H9 (cell line): Measurements from ENCODE around the gene NDOR1. TPM values are rescaled to one million over a fixed set of nuclear protein-coding genes. Genes with fewer than 3 reads are reported as not detected.

Experiments used
- DNase-seq: peaks from one replicate; pipeline ENCODE4 v3.0.0-alpha.2; 2017
- H2AFZ ChIP-seq: one replicate; pipeline ENCODE4 v1.6.1; 2013; ENCODE audit warnings: mild to moderate bottlenecking, low read length, control low read depth, moderate library complexity
- H2AK5ac ChIP-seq: 2 replicates; pipeline ENCODE4 v1.6.1; 2013; ENCODE audit warnings: low read length, control low read depth, mixed read lengths; ENCODE audit not compliant: insufficient read length
- H2BK120ac ChIP-seq: one replicate; pipeline ENCODE4 v1.6.1; 2013; ENCODE audit warnings: low read depth, mild to moderate bottlenecking, low read length, control low read depth, inconsistent platforms; ENCODE audit not compliant: poor library complexity, severe bottlenecking
- H2BK12ac ChIP-seq: 2 replicates; pipeline ENCODE4 v1.6.1; 2013; ENCODE audit warnings: low read length, control low read depth, mixed read lengths, low read depth; ENCODE audit not compliant: insufficient read length
- H2BK15ac ChIP-seq: 2 replicates; pipeline ENCODE4 v1.6.1; 2013; ENCODE audit warnings: low read depth, low read length, control low read depth
- H2BK20ac ChIP-seq: one replicate; pipeline ENCODE4 v1.6.1; 2013; ENCODE audit warnings: low read depth, mild to moderate bottlenecking, low read length, control low read depth, inconsistent platforms; ENCODE audit not compliant: poor library complexity, severe bottlenecking
- H2BK5ac ChIP-seq: 2 replicates; pipeline ENCODE4 v1.6.1; 2013; ENCODE audit warnings: low read length, control low read depth, mixed read lengths; ENCODE audit not compliant: insufficient read length
- H3K14ac ChIP-seq: 2 replicates; pipeline ENCODE4 v1.6.1; 2013; ENCODE audit warnings: low read length, control low read depth; ENCODE audit not compliant: insufficient read depth
- H3K18ac ChIP-seq: 2 replicates; pipeline ENCODE4 v1.6.1; 2013; ENCODE audit warnings: low read depth, mild to moderate bottlenecking, mixed read lengths, low read length, control low read depth; ENCODE audit not compliant: insufficient read length
- H3K23ac ChIP-seq: 2 replicates; pipeline ENCODE4 v1.6.1; 2013; ENCODE audit warnings: low read length, control low read depth, mixed read lengths, low read depth; ENCODE audit not compliant: insufficient read length
- H3K23me2 ChIP-seq: 2 replicates; pipeline ENCODE4 v1.6.1; 2013; ENCODE audit warnings: low read depth, mild to moderate bottlenecking, mixed read lengths, low read length, control low read depth; ENCODE audit not compliant: insufficient read length, poor library complexity, severe bottlenecking
- H3K27ac ChIP-seq: 2 replicates; pipeline ENCODE4 v1.5.1; 2013; ENCODE audit warnings: low read length, control low read depth, mixed read lengths, low read depth; ENCODE audit not compliant: insufficient read length
- H3K27me3 ChIP-seq: 2 replicates; pipeline ENCODE4 v1.6.1; 2013; ENCODE audit warnings: low read length, control low read depth, inconsistent platforms; ENCODE audit not compliant: insufficient read depth
- H3K4ac ChIP-seq: 2 replicates; pipeline ENCODE4 v1.6.1; 2013; ENCODE audit warnings: low read depth, mild to moderate bottlenecking, control low read depth, inconsistent platforms, low read length, moderate library complexity
- H3K4me1 ChIP-seq: 2 replicates; pipeline ENCODE4 v1.6.1; 2013; ENCODE audit warnings: low read length, control low read depth, inconsistent platforms; ENCODE audit not compliant: insufficient read depth
- H3K4me2 ChIP-seq: 2 replicates; pipeline ENCODE4 v1.6.1; 2013; ENCODE audit warnings: low read length, control low read depth, mixed read lengths; ENCODE audit not compliant: insufficient read length, insufficient read depth
- H3K56ac ChIP-seq: 2 replicates; pipeline ENCODE4 v1.6.1; 2013; ENCODE audit warnings: low read depth, mild to moderate bottlenecking, mixed read lengths, low read length, control low read depth; ENCODE audit not compliant: insufficient read length
- H3K79me1 ChIP-seq: 2 replicates; pipeline ENCODE4 v1.6.1; 2013; ENCODE audit warnings: low read depth, mild to moderate bottlenecking, moderate library complexity, low read length, control low read depth, inconsistent platforms; ENCODE audit not compliant: insufficient read depth, poor library complexity, severe bottlenecking
- H3K79me2 ChIP-seq: 2 replicates; pipeline ENCODE4 v1.6.1; 2013; ENCODE audit warnings: low read length, control low read depth, inconsistent platforms; ENCODE audit not compliant: insufficient read depth
- H3K9ac ChIP-seq: 2 replicates; pipeline ENCODE4 v1.6.1; 2013; ENCODE audit warnings: low read length, control low read depth, mixed read lengths; ENCODE audit not compliant: insufficient read length; ENCODE audit errors: extremely low read depth
- H3K9me3 ChIP-seq: one replicate; pipeline ENCODE4 v1.6.1; 2013; ENCODE audit warnings: low read depth, low read length, inconsistent platforms; ENCODE audit not compliant: control insufficient read depth
- H3T11ph ChIP-seq: one replicate; pipeline ENCODE4 v1.6.1; 2013; ENCODE audit warnings: mild to moderate bottlenecking, low read length, control low read depth, inconsistent platforms
- H4K20me1 ChIP-seq: one replicate; pipeline ENCODE4 v1.6.1; 2013; ENCODE audit not compliant: control insufficient read depth, insufficient read length, insufficient read depth
- H4K5ac ChIP-seq: 2 replicates; pipeline ENCODE4 v1.6.1; 2013; ENCODE audit warnings: low read depth, mild to moderate bottlenecking, mixed read lengths, low read length, control low read depth; ENCODE audit not compliant: insufficient read length
- H4K8ac ChIP-seq: replicated peaks from 2 replicates; pipeline ENCODE4 v1.6.1; 2013; ENCODE audit warnings: low read length, control low read depth, mixed read lengths, low read depth; ENCODE audit not compliant: insufficient read length
- H4K91ac ChIP-seq: 2 replicates; pipeline ENCODE4 v1.6.1; 2013; ENCODE audit warnings: low read depth, mild to moderate bottlenecking, moderate library complexity, mixed read lengths, low read length, control low read depth; ENCODE audit not compliant: insufficient read length
- H3K27ac Mint-ChIP-seq, 3 experiments: 2 replicates in 2 of 3; 3 replicates in 1 of 3; pipeline ENCODE4 v1.8.0; 2020 to 2021; ENCODE audit warnings: mixed read lengths in 3 of 3, mild to moderate bottlenecking in 1 of 3, moderate library complexity in 1 of 3
- H3K27me3 Mint-ChIP-seq: 2 replicates; pipeline ENCODE4 v1.8.0; 2021; ENCODE audit warnings: low read depth, mild to moderate bottlenecking, moderate library complexity, mixed read lengths
- H3K36me3 Mint-ChIP-seq, 3 experiments: 2 replicates in 2 of 3; 3 replicates in 1 of 3; pipeline ENCODE4 v1.8.0; 2020 to 2021; ENCODE audit warnings: low read depth in 3 of 3, mixed read lengths in 3 of 3; ENCODE audit not compliant: insufficient read depth in 1 of 3
- H3K4me1 Mint-ChIP-seq, 2 experiments: 2 replicates each; pipeline ENCODE4 v1.8.0; 2020; ENCODE audit warnings: mixed read lengths in 2 of 2
- H3K4me3 Mint-ChIP-seq, 2 experiments: 2 replicates in 1 of 2; 3 replicates in 1 of 2; pipeline ENCODE4 v1.8.0; 2020 to 2021; ENCODE audit warnings: mild to moderate bottlenecking in 2 of 2, mixed read lengths in 2 of 2, moderate library complexity in 1 of 2
- H3K9me3 Mint-ChIP-seq, 2 experiments: 2 replicates in 1 of 2; 3 replicates in 1 of 2; pipeline ENCODE4 v1.8.0; 2020; ENCODE audit warnings: mild to moderate bottlenecking in 2 of 2, mixed read lengths in 2 of 2, moderate library complexity in 1 of 2
- WGBS: extraction: QIAGEN DNeasy Blood & Tissue Kit; methylation state at CpG from one replicate; pipeline ENCODE4 v1.1.7; 2013; ENCODE audit warnings: missing lambda C conversion rate, low lambda C conversion rate, mixed read lengths; ENCODE audit not compliant: insufficient read length; ENCODE audit errors: extremely low coverage; 5-methylcytosine and 5-hydroxymethylcytosine counted together
- total RNA-seq: library from RNA; stranded (reverse); gene quantifications from 2 replicates; pipeline ENCODE4 v1.2.1, GENCODE V29; 2021
- TF ChIP-seq, protein P1 (sequence below): fragments of 200-600 bp; sonication (generic); conservative IDR thresholded peaks from 3 replicates; pipeline ENCODE4 v1.8.0; 2021; ENCODE audit warnings: antibody characterized with exemption, mild to moderate bottlenecking

Gene NDOR1
- total RNA-seq, 1 experiment from 2014 or later, result 44.1 TPM

DNA sequence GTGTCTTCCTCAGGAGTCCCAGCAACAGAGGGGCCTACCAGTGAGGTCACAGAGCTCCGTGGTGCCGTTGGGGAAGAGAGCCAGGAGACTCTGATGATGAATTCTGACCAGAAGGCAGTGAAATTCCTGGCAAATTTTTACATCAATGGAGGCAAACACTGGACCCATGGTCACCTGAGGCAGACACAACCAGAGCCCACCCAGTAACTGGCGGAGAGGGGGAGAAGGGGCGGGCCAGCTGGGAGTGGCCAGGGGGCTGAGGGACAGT, 45.6 kb downstream of the NDOR1 start, which contains the start of gene STPG3:
Gene STPG3, plus strand, starts transcription at position 93 of the 268 bp plus-strand sequence. Its CDS starts 1 bp downstream, at position 94.
- H3K23me2 ChIP-seq, result peaks cover 14% of the 10 kb centered on the region
- H3K4me3 Mint-ChIP-seq, result no peak within 1 kb of the TSS; a peak in 1 of 5 replicates

More for the DNA sequence above, 45.6 kb downstream of the NDOR1 start, which contains the start of gene STPG3:
- no peak within 1 kb of the TSS for H3K4ac ChIP-seq
- H3K27me3 ChIP-seq, result no peaks in the 10 kb centered on the region
- no peak within 1 kb of the TSS; the same call in 1 of the 2 replicates for H3K14ac ChIP-seq
- TF ChIP-seq, protein P1, sequence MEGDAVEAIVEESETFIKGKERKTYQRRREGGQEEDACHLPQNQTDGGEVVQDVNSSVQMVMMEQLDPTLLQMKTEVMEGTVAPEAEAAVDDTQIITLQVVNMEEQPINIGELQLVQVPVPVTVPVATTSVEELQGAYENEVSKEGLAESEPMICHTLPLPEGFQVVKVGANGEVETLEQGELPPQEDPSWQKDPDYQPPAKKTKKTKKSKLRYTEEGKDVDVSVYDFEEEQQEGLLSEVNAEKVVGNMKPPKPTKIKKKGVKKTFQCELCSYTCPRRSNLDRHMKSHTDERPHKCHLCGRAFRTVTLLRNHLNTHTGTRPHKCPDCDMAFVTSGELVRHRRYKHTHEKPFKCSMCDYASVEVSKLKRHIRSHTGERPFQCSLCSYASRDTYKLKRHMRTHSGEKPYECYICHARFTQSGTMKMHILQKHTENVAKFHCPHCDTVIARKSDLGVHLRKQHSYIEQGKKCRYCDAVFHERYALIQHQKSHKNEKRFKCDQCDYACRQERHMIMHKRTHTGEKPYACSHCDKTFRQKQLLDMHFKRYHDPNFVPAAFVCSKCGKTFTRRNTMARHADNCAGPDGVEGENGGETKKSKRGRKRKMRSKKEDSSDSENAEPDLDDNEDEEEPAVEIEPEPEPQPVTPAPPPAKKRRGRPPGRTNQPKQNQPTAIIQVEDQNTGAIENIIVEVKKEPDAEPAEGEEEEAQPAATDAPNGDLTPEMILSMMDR, result no peak
- H2AK5ac ChIP-seq, result no peak within 1 kb of the TSS
- H2BK20ac ChIP-seq, result no peak within 1 kb of the TSS
- no peak within 1 kb of the TSS for H2AFZ ChIP-seq
- H3K79me2 ChIP-seq, result peaks cover 3% of the 10 kb centered on the region; the same call in 1 of the 2 replicates
- Mint-ChIP-seq H3K4me1 (peaks cover 8 to 15% of the 10 kb centered on the region in 2 experiments), H3K36me3 (no peaks in the 10 kb centered on the region), H3K27ac (no peak within 1 kb of the TSS), H3K9me3 (no peaks in the 10 kb centered on the region), H3K27me3 (peaks cover 33% of the 10 kb centered on the region)
- H3K27ac ChIP-seq, result no peak within 1 kb of the TSS
- no peak within 1 kb of the TSS for H2BK12ac ChIP-seq
- no peak within 1 kb of the TSS for H3K56ac ChIP-seq
- H3K9me3 ChIP-seq, result no peaks in the 10 kb centered on the region
- H4K91ac ChIP-seq, result no peak within 1 kb of the TSS
- H3T11ph ChIP-seq, result no peak within 1 kb of the TSS
- WGBS, result no CpG with 5 or more reads among the region's 4 CpGs
- no peak within 1 kb of the TSS for H3K18ac ChIP-seq
- no peak within 1 kb of the TSS for H3K9ac ChIP-seq
- no peak within 1 kb of the TSS for H3K4me2 ChIP-seq
- no peak within 1 kb of the TSS for H3K23ac ChIP-seq
- no peak for DNase-seq
- no peak within 1 kb of the TSS for H2BK5ac ChIP-seq
- no peaks in the 10 kb centered on the region for H4K20me1 ChIP-seq
- no peak within 1 kb of the TSS for H2BK120ac ChIP-seq
- no peak within 1 kb of the TSS for H4K5ac ChIP-seq
- H3K79me1 ChIP-seq, result peaks cover 3% of the 10 kb centered on the region
- H2BK15ac ChIP-seq, result no peak within 1 kb of the TSS
- no peaks in the 10 kb centered on the region for H3K4me1 ChIP-seq
- H4K8ac ChIP-seq, result no peak within 1 kb of the TSS
